HG03064 (cell line): Measurements from ENCODE around the gene UTY.
"Not testable (repeated sequence)": the region's sequence is repeated elsewhere in the genome, so short reads cannot be mapped to it uniquely, and the experiment has no call there.

Experiments used
- ATAC-seq: cut with Tn5 transposase; IDR thresholded peaks from one replicate; pipeline ENCODE4 v1.9.1; 2021; ENCODE audit warnings: low read depth; ENCODE audit not compliant: unreplicated experiment

Gene UTY

GRCh38 chrY:13312966-13313365 lies 166.9 kb downstream of the UTY start:
- ATAC-seq, result no peak

DNA sequence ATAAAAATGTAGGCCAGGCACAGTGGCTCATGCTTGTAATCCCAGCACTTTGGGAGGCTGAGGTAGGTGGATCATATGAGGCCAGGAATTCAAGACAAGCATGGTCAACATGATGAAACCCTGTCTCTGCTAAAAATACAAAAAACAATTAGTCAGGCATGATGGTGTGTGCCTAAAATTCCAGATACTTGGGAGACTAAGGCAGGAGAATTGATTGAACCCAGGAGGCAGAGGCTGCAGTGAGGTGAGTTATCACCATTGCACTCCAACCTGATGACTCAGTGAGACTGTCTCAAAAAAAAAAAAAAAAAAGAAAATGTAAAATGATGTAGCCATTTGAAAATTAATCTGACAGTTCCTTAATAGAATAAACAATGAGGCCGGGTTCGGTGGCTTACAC lies 171.9 kb downstream of the UTY start:
- no peak for ATAC-seq

- no peak for ATAC-seq
Measured at GRCh38 chrY:13300795-13301194, 179.0 kb downstream of the UTY start.

- ATAC-seq, result no peak
Measured at GRCh38 chrY:13299411-13299810, 180.4 kb downstream of the UTY start.

- ATAC-seq, result no peak
Measured at GRCh38 chrY:13296176-13296890, 183.5 kb downstream of the UTY start.

DNA sequence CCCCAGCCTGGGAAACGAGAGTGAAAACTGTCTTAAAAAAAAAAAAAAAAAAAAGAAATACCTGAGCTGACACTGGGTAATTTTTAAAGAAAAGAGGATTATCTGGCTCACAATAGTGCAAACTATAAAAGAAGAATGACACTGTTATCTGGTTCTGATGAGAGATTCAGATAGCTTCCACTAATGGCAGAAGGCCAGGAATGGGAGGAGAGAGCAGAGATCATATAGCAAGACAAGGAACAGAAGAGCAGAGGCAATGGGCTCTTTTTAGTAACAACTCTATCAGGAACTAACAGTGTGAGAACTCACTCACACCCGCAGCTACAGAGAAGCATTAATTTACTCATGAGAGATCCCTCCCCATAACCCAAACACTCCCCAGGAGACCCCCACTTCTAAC lies 184.8 kb downstream of the UTY start:
- ATAC-seq, result no peak

DNA sequence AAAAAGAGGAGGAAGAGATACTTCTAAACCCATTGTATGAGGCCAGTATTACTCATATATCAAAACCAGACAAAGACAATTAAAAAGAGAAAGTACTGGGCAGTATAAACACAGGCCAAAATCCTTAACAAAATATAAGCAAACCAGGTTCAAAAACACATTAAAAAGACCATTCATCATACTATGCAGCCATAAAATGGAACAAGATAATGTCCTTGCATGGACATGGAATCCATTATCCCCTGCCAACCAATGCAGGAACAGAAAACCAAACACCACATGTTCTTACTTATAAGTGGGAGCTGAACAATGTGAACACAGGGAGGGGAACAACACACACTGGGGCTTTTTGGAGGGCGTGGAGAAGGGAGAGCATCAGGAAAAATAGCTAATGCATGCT lies 188.6 kb downstream of the UTY start:
- ATAC-seq, result no peak

DNA sequence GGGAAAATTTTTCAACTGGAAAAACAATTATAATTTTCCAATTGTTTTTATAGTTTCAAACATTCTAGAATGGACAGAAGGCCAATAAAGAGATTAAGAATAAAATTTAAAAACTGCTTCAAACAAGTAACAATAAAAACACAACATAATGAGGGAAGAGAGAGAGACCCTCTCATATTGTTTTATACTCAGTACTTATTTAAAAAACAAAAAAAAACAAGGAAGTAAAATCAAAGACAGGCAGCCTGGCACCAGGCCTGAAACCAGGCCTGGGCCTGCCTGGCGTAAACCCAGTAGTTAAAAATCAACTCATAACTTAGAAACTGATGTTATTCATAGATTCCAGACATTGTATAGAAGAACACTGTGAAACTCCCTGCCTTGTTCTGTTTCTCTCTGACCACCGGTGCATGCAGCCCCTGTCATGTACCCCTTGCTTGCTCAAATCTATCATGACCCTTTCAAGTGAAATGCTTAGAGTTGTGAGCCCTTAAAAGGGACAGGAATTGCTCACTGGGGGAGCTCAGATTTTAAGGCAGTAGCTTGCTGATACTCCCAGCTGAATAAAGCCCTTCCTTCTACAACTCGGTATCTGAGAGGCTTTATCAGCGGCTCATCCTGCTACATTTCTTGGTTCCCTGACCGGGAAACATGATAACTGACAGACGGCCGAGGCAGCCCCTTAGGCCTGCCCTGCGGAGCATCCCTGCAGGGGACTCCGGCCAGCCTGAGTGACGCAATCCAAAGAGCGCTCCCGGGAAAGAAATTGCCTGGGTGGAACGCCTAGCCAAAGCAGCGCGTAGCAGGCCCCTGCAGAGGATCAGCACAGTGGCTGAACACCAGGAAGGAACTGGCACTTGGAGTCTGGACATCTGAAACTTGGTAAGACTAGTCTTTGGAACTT lies 197.4 kb downstream of the UTY start:
- ATAC-seq, result not testable (repeated sequence)

GRCh38 chrY:13279561-13279960 lies 200.3 kb downstream of the UTY start:
- ATAC-seq, result no peak

DNA sequence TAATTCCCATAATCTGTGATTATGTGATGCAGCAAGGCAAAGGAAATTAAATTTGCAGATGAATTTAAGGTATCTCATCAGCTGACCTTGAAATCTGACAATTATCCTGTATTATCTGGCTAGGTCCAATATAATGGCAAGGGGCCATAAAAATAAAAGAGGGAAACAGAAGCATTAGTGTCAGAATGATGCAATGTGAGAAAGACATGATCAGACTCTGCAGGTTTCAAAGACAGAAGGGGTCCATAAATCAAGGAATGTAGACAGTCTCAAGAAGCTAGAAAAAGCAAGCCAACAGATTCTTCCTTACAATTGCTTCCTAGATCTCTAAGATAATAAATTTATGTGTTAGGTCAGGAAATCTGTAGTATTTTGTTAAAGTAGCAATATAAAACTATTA lies 208.1 kb downstream of the UTY start:
- no peak for ATAC-seq

DNA sequence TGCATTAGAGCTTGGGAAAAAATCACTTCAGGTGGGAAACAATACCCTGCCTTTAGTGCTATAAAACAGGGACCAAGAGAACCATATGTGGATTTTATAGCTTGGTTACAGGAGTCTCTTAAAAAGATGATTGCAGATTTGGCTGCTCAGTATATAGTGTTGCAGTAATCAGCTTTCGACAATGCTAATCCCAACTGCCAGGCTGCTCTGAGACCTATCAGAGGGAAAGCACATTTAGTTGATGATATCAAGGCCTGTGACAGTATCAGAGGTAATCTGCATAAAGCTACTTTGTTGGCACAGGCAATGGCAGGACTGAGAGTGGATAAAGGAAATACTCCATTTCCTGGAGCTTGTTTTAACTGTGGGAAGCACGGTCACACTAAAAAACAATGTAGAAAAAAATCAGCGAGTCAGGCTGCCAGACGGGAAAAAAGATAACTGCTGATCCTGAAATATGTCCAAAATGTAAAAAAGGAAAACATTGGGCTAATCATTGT lies 225.8 kb downstream of the UTY start:
- ATAC-seq, result not testable (repeated sequence)

- no peak for ATAC-seq
Measured at GRCh38 chrY:13250421-13250820, 229.4 kb downstream of the UTY start.

- ATAC-seq, result no peak
Measured at GRCh38 chrY:13243716-13244115, 236.1 kb downstream of the UTY start.

DNA sequence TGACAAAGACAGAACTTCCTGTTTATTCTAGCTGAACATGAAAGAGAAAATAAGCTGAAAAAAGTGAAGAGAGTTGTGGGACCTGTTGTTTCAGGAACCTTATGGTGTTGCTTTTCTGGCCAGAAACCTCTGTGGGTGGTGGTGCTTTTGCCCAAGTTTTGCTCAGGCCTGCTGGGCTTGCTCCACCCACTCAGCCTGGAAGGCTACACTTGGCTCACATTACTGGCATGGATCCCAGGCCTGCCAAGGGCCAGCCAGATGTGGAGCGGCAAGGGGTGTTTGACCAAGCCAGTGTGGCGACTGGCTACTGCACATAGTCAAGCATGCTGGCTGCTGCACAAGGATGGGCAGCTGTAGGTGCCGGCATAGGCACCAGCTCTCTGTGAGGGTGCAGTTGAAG lies 245.9 kb downstream of the UTY start:
- no peak for ATAC-seq

- no peak for ATAC-seq
Measured at GRCh38 chrY:13233118-13233517, 246.7 kb downstream of the UTY start.

DNA sequence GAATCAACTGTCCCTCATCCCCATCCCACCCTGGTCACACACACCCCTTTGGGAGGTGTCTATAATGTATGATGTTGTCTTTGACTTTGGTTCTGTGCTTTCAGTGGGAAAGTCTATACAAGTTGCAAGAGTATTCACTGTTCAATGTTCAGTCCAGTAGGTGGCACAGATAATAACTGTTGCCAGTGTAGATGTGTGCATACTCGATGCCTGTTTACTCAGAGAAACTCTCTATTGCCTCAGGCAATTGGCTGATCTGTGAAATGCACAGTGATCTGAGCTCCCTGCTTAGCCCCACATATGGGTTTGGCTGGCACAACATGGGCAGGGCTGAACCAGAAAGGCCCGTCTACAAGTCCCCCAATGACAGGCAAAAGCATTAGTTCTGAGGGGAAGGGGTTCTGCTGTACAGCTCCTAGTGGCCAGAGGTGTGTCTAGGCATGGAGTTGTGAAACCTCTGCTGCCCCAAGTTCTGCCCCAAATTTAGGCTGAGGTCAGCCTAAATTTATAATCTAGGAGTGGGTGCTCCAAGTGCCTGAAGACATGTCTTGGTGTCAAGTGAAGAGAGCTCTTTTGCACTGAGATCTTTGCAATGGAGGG lies 252.4 kb downstream of the UTY start:
- ATAC-seq, result no peak

- ATAC-seq, result no peak
Measured at GRCh38 chrY:13210961-13211646, 268.7 kb downstream of the UTY start.

DNA sequence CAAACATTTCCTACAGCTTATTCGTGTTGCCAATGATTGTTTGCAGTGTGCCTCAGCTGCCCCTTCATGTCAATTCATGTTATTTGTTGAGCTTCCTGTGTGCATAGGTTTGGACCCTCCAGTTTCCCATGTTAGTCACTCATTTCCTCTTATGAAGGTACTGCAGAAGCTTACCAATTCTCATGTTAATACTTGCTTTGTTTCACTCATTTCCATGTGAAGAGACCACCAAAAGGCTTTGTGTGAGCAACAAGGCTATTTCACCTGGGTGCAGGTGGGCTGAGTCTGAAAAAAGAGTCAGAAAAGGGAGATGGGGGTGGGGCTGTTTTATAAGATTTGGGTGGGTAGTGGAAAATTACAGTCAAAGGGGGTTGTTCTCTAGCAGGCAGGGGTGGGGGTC lies 274.6 kb downstream of the UTY start:
- ATAC-seq, result no peak
